ENCODE results near the gene MYO1C.

Gene MYO1C

GRCh38 chr17:1484676-1485422 is 7.6 kb downstream of the MYO1C start:
- H3K4me1 ChIP-seq (ENCODE audit: low read length), result peaks cover 16% of the 10 kb centered on the region
- peaks cover 3% of the 10 kb centered on the region; the same call in 1 of the 2 replicates for H4K20me1 ChIP-seq (ENCODE audit: insufficient read depth, low read length)
- no peak for TF ChIP-seq EZH2phosphoT487 (IDR thresholded peaks at IDR 0.05; ENCODE audit: low read depth)
- TF ChIP-seq CTCF (IDR thresholded peaks at IDR 0.05; ENCODE audit: low read depth, low read length), result no peak
- peak overlapping the region; percentile 64 for H3K27ac ChIP-seq (ENCODE audit: low read length)
- H3K9ac ChIP-seq (ENCODE audit: low read length), result peak overlapping the region; percentile 89
- no peak overlapping the region for H2AFZ ChIP-seq (ENCODE audit: low read depth, low read length)
- 0 out of 2 replicates have a peak, but pooled peaks cover 3% of the 10 kb centered on the region for H3K79me2 ChIP-seq (ENCODE audit: low read length)
- H3K9me3 ChIP-seq (ENCODE audit: insufficient read depth, low read length), result no peaks in the 10 kb centered on the region
- no peaks in the 10 kb centered on the region for H3K27me3 ChIP-seq (ENCODE audit: low read depth, low read length)
- H3K4me2 ChIP-seq (ENCODE audit: low read length), result peak overlapping the region; percentile 85
- peak overlapping the region; percentile 92 for H3K4me3 ChIP-seq (ENCODE audit: low read length)
- H3K36me3 ChIP-seq (replicated peaks; ENCODE audit: low read depth, low read length), result peaks cover 2% of the 10 kb centered on the region

- Histone ChIP-seq H3K9me3 (ENCODE audit: insufficient read depth, low read length) (no peaks in the 10 kb centered on the region), H3K9ac (ENCODE audit: low read length) (no peak overlapping the region), H3K27me3 (ENCODE audit: low read depth, low read length) (no peaks in the 10 kb centered on the region), H4K20me1 (ENCODE audit: insufficient read depth, low read length) (peaks cover 3% of the 10 kb centered on the region; the same call in 1 of the 2 replicates), H3K4me1 (ENCODE audit: low read length) (peaks cover 16% of the 10 kb centered on the region), H3K36me3 (replicated peaks; ENCODE audit: low read depth, low read length) (peaks cover 2% of the 10 kb centered on the region), H3K4me3 (ENCODE audit: low read length) (peak overlapping the region; percentile 92; the same call in 1 of the 2 replicates), H2AFZ (ENCODE audit: low read depth, low read length) (no peak overlapping the region), H3K4me2 (ENCODE audit: low read length) (peak overlapping the region; percentile 85), H3K79me2 (ENCODE audit: low read length) (0 out of 2 replicates have a peak, but pooled peaks cover 3% of the 10 kb centered on the region), H3K27ac (ENCODE audit: low read length) (peak overlapping the region; percentile 32; the same call in 1 of the 2 replicates)
- TF ChIP-seq CTCF (IDR thresholded peaks at IDR 0.05; ENCODE audit: low read depth, low read length) (no peak), EZH2phosphoT487 (IDR thresholded peaks at IDR 0.05; ENCODE audit: low read depth) (no peak)
Observed at GRCh38 chr17:1484060-1484535, 8.4 kb downstream of the MYO1C start.

- Histone ChIP-seq H3K27me3 (ENCODE audit: low read depth, low read length) (no peaks in the 10 kb centered on the region), H3K9ac (ENCODE audit: low read length) (no peak overlapping the region), H3K4me1 (ENCODE audit: low read length) (peaks cover 13% of the 10 kb centered on the region), H3K79me2 (ENCODE audit: low read length) (0 out of 2 replicates have a peak, but pooled peaks cover 3% of the 10 kb centered on the region), H3K9me3 (ENCODE audit: insufficient read depth, low read length) (no peaks in the 10 kb centered on the region), H3K36me3 (replicated peaks; ENCODE audit: low read depth, low read length) (peaks cover 2% of the 10 kb centered on the region), H4K20me1 (ENCODE audit: insufficient read depth, low read length) (peaks cover 3% of the 10 kb centered on the region; the same call in 1 of the 2 replicates), H3K4me2 (ENCODE audit: low read length) (no peak overlapping the region), H2AFZ (ENCODE audit: low read depth, low read length) (no peak overlapping the region), H3K4me3 (ENCODE audit: low read length) (no peak overlapping the region), H3K27ac (ENCODE audit: low read length) (no peak overlapping the region)
- TF ChIP-seq CTCF (IDR thresholded peaks at IDR 0.05; ENCODE audit: low read depth, low read length) (no peak), EZH2phosphoT487 (IDR thresholded peaks at IDR 0.05; ENCODE audit: low read depth) (no peak)
Observed at GRCh38 chr17:1482680-1483079, 9.8 kb downstream of the MYO1C start.

DNA sequence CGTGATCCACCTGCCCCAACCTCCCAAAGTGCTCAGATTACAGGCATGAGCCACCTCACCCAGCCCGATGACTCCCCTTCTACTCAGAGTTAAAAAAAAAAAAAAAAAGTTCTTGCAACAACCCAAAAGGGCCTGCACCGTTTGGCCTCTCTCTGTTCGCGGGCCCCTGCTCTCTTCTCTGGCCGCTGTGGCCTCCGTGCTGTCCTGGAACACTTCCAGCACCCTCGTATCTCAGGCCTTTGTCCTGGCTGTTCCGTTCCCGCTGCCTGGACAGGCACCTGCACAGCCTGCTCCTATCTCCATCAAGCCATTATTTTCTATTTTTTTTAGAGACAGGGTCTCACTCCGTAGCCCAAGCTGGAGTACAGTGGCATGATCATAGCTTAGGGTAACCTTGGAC is 10.8 kb downstream of the MYO1C start:
- H3K4me3 ChIP-seq (ENCODE audit: low read length), result no peak overlapping the region
- H2AFZ ChIP-seq (ENCODE audit: low read depth, low read length), result no peak overlapping the region
- no peak overlapping the region for H3K27ac ChIP-seq (ENCODE audit: low read length)
- 0 out of 2 replicates have a peak, but pooled peaks cover 3% of the 10 kb centered on the region for H3K79me2 ChIP-seq (ENCODE audit: low read length)
- no peak overlapping the region for H3K4me2 ChIP-seq (ENCODE audit: low read length)
- no peaks in the 10 kb centered on the region for H3K27me3 ChIP-seq (ENCODE audit: low read depth, low read length)
- no peaks in the 10 kb centered on the region for H3K9me3 ChIP-seq (ENCODE audit: insufficient read depth, low read length)
- no peak for TF ChIP-seq EZH2phosphoT487 (IDR thresholded peaks at IDR 0.05; ENCODE audit: low read depth)
- no peak for TF ChIP-seq CTCF (IDR thresholded peaks at IDR 0.05; ENCODE audit: low read depth, low read length)
- no peak overlapping the region for H3K9ac ChIP-seq (ENCODE audit: low read length)
- peaks cover 2% of the 10 kb centered on the region for H3K36me3 ChIP-seq (replicated peaks; ENCODE audit: low read depth, low read length)
- H3K4me1 ChIP-seq (ENCODE audit: low read length), result peaks cover 8% of the 10 kb centered on the region
- peaks cover 3% of the 10 kb centered on the region; the same call in 1 of the 2 replicates for H4K20me1 ChIP-seq (ENCODE audit: insufficient read depth, low read length)
